Loucy (cell line): Measurements from ENCODE around the gene OLA1.

Experiments used
- EZH2phosphoT487 ChIP-seq: fragments of 200-600 bp; IDR thresholded peaks from 2 replicates; pipeline ENCODE4 v1.6.1; 2018; ENCODE audit warnings: antibody characterized with exemption, mild to moderate bottlenecking, moderate library complexity, borderline replicate concordance
- TF ChIP-seq, protein P1 (sequence below): fragments of 200-600 bp; sonication (generic); conservative IDR thresholded peaks from 2 replicates; pipeline ENCODE4 v1.5.1; 2014; ENCODE audit warnings: mild to moderate bottlenecking, antibody characterized with exemption, low read length

DNA sequence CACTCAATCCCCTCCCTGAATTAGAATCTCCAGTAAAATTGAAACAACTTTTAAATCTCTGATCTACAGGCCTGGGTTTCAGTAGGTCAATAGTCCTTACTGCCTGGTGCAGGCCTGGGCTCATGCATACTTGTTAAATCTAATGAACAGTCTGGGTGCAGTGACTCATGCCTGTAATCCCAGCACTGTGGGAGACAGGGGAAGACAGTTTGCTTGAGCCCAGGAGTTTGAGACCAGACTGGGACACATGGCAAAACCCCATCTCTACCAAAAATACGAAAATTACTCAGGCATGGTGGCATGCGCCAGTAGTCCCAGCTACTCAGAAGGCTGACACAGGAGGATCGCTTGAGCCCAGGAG, 188.5 kb downstream of the OLA1 start:
- TF ChIP-seq, protein P1, sequence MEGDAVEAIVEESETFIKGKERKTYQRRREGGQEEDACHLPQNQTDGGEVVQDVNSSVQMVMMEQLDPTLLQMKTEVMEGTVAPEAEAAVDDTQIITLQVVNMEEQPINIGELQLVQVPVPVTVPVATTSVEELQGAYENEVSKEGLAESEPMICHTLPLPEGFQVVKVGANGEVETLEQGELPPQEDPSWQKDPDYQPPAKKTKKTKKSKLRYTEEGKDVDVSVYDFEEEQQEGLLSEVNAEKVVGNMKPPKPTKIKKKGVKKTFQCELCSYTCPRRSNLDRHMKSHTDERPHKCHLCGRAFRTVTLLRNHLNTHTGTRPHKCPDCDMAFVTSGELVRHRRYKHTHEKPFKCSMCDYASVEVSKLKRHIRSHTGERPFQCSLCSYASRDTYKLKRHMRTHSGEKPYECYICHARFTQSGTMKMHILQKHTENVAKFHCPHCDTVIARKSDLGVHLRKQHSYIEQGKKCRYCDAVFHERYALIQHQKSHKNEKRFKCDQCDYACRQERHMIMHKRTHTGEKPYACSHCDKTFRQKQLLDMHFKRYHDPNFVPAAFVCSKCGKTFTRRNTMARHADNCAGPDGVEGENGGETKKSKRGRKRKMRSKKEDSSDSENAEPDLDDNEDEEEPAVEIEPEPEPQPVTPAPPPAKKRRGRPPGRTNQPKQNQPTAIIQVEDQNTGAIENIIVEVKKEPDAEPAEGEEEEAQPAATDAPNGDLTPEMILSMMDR = no peak
- TF ChIP-seq EZH2phosphoT487 = no peak
